GM18867 (cell line): ENCODE measurements around the gene HOXA5.

ENCODE experiments used
- ATAC-seq: cut with Tn5 transposase; IDR thresholded peaks from one replicate; pipeline ENCODE4 v1.9.1; 2021; ENCODE audit warnings: mild to moderate bottlenecking, moderate library complexity; ENCODE audit not compliant: unreplicated experiment

The HOXA5 gene

DNA sequence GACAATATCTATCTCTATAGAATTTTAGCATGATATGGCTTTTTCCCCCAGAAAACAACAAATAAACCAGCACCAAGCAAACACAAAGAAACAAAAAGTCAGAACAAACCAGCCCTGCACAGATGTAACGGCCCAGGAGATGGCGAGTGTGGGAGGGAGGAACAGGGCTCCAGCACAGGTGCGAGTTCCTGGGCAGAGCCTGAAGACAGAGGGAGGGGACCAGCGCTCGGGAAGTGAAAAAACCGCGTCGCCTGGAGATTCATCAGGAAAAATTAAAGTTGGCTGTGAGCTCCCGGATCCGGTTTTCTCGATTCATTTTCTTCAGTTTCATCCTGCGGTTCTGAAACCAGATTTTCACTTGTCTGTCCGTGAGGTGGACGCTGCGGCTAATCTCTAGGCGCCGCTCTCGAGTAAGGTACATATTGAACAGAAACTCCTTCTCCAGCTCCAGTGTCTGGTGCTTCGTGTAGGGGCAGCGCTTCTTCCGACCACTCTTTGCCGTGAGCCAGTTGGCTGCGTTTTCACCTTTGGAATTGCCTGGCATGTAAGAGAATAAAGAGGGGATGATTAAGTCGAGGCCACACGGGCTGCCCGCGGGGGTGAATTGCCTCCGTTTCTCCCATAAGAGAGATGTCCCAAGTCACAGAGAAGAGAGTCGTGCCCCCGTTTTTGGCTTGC is 28.3 kb upstream of the HOXA5 start:
- ATAC-seq: no peak

DNA sequence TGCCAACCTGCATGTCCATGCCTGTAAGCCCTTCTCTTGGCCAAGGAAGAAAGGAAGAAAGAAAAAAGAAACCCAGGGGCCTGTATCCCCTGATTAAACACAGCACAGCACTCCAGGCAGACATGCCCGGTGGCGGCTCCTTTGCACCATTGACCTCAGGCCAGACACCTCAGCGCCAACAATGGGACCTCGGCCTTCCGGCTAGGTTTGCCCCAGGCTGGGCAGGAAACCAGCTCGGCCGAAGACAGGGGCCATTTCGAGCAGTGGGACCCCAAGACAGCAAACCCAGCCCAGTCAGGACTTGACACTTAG is 27.8 kb upstream of the HOXA5 start:
- ATAC-seq: no peak

DNA sequence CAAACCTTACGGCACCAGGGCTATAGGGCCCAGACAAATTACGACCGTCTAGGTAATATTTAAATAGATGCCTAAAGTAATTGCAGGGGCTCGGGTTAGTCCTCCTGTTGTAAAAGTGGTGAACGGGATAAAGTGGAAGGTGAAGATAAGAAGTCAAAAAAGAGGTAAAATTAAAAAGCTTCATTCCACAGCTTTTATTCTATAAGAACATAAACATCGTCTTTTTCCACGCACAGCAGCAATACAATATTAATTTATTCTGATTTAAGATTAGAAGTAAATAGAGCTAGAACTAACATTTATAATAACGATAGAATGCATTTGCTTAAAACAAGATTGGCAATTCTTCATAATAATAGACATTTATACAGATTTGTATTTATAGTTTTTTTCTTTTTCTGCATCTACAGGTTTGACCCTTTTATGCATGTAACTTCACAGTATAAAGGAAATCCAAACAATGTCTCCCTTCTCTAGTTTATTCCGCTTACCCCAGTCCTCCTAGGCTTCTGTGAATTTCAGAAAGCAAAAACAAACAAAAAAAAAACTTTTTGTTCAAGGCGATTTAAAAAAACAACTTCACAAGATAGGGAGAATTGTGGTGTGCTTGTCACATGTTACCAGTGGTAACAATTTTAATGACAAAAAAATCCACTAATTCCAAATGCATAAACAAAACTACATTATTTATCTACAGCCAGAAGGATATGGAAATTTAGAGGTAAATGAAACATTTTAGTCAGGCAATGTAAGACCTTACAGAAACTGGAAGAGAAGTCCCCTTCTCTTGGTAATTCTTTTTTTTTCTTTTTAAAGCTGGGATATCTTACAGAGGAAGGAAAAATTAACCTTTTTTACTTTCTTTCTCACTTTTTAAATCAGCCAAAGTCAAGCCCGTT is 27.2 kb upstream of the HOXA5 start:
- no peak for ATAC-seq

DNA sequence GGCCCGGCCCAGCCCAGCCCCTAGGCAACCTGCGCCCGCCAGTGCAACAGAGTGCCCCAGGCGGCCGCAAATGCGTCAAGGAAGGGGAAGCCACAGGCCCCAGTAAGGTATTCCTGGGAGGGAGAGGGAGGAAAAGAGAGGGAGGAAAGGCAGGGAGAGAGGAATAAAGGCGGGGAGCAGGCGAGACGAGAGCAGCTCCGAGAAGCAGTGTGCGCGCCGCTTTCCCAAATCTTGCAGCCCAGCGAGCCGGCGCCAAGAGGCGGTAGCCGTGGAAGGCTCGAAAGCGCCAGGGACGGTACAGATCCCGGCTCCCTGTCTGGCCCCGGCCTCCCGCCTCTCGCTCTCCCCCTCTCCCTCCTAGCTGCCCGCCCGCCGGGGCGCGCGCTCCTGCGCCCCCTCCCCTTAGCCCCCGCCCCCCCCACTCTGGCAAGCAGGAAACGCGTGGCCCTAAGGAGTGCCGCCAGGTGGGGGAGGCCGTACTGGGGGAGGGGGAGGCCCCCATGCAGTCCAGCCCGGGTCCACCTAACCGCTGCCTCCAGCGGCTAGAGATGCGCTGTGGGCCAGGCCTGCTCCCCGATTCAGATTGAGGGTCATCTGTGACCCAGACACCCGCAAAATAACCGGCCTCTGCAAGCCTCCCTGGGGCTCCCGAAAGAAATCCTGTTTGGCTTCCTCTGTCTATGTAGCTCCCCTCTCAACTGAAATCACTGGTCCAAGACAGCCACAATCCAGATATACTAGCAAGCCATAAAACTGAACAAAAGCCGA is 26.4 kb upstream of the HOXA5 start:
- no peak for ATAC-seq

DNA sequence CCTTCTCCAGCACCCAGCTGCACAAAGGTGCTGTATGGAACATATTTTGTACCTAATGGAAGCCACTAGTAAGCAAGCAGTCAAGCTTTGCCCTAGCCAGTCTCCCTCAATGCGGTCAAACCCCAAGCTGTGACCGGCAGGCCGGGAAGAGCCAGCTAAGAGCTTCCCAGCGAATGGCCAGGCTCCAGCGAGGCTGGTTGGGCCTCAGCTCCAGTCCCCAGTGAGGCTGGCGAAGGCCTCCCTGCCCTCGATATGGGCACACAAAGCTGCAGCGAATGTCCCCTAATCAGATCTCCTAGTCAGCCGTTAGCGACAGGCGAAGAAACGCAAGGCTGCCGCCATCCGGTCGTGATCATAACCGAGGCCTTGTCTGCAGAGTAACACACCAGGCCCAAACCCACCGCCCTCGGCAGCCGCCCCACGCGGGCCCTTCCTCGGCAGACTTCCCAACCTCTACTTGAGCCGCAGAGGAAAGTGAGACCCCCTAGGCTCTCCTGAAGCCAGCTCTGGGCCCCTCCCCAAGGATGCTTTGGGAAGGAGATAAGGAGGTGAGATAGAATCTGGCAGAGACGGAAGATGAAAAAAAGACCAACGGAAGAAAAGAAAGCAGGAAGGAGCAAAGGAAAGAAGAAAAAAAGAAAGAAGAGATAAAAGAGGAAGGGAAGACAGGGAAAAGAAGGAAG is 24.9 kb upstream of the HOXA5 start:
- ATAC-seq: no peak

DNA sequence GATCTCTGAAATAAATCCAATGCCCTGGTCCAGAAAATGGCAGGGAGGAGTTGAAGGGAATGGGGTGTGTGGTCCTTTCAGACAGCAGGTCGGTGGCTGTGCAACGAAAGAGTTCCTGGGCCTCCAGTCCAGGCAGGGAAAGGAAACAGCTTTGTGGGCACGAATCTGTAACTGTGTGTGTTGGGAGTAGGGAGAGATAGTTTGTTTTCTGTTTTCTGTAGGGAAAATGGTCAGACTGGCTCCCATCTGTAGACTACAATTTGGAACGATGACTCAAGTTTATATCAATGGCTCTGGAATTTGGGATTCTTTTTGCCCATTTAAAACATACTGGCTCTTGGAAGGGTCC is 24.4 kb upstream of the HOXA5 start:
- ATAC-seq: no peak

DNA sequence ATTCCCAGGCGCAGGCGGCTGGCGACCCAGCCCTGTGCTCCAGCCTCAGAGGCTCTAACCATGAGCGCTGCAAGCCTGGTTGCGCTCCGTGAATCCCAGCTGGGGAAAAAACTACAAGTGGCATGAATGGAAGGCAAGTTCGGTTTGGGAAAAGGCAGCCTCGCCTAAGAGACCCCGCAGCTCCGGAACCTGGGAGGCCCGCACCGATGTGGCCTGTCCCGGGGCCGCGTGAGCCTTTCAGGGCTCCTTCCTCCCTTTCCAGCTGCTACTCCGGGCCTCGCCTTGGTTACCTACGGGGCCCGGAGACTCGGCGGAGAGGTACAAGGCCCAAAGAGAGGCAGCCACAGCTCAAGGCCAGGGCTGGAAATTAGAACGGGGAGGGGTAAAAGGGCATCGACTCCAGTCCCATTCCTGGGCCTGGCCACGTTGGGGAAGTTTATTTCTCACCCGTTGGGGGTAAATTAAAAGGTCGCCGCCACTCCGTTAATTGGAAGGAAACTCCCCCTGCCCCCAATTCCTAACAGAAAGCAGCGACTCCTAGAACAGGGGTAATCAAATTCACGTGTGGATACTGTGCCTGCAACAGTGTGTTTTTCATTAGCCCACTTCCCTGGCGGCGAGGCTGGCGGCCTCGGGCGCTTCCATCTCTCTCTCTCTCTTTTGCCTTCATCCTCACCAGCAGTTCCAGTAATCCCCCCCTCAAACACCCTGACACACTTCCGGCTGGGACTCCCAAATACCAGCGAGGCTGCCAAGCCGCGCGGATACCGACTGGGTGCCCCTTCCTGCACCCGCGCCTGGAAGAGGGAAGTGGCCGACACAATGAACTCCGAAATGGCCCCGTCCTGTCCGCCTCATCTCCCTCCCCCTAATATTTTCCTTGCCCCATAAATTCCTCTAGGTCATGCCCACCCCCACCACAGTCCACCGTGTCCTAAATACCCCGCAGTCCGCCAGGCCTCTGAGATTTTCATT is 23.3 kb upstream of the HOXA5 start:
- no peak for ATAC-seq

DNA sequence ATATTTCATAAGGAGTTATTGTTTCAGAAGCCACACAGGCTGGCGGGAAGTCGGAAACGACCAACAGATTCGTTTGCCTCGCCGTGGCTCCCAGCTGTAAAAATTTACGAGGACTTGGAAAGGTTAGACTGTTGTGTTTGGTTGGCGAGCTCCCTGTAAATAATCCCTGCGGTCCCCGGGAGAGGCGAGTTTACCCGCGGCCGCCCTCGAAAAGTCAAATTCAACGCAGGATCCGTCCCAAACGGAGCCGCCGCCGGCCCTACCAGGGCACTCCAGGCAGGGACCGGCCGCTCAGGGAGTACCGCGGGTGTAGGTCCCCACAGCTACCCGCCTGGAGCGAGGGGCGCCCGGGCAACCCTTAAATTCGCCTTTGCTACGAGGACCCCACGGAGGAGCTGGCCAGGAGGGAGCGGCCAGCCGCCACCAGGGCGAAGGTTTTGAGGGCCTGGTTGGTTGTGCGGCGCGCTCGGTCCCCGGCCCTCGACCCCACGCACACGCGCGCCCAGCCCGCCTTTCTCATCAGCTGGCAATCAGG is 22.6 kb upstream of the HOXA5 start:
- no peak for ATAC-seq

DNA sequence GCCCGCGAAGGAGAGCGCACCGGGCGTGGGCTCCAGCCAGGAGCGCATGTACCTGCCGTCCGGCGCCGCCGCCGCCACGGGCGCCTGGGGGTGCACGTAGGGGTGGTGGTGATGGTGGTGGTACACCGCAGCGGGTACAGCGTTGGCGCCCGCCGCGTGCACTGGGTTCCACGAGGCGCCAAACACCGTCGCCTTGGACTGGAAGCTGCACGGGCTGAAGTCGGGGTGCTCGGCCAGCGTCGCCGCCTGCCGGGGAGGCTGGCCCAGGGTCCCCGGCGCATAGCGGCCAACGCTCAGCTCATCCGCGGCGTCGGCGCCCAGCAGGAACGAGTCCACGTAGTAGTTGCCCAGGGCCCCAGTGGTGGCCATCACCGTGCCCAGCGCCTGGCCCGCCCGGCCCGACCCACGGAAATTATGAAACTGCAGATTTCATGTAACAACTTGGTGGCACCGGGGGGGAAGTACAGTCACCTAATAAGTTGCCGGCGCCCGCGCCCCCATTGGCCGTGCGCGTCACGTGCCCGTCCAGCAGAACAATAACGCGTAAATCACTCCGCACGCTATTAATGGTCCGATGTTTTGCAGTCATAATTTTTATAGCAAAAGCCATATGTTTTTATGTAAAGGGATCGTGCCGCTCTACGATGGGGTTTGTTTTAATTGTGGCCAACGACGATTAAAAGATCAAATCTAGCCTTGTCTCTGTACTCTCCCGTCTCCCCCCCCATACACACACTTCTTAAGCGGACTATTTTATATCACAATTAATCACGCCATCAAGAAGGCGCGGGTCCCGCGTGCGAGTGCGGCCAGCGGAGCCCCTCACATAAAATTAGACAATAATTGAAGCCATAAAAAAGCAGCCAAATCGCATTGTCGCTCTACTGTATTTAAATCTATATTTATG is 21.9 kb upstream of the HOXA5 start, which contains the start of gene HOXA9:
Gene HOXA9, minus strand, starts transcription at position 449 of the 907 bp plus-strand sequence. Its CDS starts 80 bp downstream, at position 369.
- ATAC-seq: no peak

DNA sequence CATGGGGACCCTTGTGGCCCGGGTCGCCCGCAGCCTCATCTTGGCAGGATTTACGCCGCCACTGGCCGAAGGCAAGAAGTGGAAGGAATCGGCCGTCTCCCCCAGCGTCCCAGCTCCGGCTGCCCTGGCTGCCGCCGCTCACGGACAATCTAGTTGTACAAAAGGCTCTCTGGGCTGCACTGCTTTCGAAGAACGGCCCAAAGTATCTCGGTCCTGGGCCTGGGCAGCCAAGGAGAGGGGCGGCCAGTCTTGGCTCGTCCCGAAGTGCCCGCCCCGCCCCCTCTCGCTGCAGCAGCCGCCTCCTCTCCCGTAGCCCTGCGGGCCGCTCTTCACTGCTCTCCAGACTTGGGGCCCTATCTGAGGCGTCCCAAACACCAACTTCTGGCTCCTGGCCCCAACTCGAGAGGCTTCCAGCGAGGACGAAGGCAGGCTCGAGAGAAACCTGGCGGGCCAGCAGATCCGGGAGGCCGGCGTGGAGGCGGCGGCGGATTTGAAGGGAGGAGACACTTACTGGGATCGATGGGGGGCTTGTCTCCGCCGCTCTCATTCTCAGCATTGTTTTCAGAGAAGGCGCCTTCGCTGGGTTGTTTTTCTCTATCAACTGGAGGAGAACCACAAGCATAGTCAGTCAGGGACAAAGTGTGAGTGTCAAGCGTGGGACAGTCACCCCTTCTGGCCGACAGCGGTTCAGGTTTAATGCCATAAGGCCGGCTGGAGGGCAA is 21.0 kb upstream of the HOXA5 start:
- no peak for ATAC-seq

DNA sequence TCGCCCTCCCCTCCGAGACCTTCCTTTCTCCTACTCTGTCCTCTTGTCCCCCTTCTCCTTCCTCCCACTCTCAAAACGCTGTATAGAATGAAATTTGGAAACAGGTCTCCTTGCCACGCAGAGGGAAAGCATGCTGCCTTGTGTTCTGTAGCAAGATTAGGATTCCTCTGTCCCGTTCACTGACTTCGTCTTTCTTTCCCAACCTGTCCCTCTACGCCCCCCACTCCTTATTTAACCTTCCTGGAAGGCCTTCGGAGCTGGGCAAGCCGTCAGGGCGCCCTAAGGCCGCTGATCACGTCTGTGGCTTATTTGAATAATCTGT is 20.5 kb upstream of the HOXA5 start:
- ATAC-seq: no peak

DNA sequence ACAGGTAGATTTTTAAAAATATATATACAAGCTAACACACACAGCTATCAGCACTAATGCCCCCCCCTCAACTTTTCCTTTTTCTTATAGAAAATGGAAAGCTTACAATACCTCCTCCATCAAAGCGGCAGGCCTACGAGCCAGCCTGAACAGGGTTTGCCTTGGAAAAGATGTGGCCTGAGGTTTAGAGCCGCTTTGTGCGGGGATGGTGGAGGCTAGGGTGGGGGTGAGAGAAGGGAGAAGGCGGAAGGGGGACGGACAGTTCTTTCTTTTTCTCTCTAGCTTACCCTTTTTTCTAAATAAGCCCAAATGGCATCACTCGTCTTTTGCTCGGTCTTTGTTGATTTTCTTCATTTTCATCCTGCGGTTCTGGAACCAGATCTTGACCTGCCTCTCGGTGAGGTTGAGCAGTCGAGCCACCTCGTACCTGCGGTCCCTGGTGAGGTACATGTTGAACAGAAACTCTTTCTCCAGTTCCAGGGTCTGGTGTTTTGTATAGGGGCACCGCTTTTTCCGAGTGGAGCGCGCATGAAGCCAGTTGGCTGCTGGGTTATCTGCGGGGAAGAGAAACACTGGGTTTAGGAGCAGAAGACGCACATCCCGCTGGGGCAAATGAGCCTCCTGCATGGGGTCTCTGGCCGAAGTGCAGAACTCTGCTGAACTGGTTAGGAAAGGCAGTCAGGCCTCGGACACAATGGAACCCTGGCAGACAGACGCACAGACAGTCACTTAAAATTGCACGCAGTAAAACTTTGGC is 20.0 kb upstream of the HOXA5 start:
- ATAC-seq: no peak

DNA sequence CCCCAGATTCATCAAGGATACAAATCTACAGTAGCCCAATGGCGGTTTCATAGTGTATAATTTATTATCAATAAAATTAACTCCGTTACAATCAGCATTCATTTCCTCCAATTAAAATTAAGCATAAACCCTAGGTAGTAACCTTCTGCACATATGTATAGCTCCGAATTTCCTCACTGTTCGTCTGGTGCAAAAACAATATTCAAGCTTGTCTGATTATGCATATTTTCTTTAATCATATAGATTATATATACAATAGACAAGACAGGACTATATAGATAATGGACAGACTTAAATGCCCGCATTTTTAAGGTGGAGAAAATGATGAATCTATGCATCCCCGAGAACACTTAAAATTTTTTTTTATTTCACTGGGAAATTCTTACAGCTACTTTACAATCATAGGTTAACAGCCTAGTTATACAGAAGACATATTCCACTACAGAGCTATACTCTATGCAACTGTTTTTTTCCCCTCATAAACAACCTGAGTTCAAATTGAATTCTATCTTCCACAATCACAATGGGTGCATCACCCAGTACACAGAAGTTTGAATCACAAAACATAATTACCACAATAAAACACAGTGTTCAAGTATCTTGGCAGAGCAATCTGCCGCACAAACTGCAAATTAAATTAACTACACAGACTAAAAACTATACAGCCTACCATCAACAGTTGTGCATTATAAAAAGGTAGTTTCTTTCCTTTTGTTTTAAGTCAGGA is 19.2 kb upstream of the HOXA5 start:
- no peak for ATAC-seq

DNA sequence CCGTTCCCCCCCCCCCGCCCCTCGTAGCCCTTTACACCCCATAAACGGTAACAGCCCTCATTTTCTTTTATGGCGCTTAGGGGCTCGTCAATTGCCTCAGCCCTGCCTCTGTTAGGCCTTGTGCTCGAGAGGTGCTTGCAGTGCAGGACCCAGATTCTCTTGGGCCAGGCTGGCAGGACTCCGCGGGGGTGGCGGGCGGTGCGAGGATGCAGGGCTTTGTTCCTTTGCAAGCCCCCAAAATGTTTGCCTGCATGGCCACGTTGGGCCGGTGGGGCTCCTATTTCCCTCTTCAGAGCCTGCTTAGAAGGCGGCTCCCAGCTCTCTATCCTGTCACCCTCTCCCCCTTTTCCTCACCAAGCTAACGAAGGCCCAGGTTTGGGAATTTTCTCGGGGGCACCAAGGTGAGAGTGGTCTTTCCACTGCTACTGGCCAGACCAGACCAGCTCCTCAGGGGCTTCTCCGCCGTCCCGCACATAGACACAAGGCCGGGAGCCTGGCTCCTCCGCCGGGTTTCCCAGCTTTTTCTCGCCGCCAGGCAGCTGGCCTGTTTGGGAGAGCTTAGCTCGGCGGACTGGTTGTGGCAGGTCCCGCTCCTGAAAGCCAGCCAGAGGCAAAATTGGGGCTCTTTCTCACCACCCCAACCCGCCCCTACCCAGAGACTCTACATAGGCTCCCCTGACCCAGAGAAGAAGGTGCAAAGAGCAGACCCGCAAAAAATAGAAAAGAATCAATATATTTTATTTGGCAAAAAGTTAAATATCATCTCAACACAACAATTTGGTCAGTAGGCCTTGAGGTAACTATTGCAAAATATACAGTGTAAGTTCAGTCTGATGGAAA is 18.5 kb upstream of the HOXA5 start:
- ATAC-seq: no peak

DNA sequence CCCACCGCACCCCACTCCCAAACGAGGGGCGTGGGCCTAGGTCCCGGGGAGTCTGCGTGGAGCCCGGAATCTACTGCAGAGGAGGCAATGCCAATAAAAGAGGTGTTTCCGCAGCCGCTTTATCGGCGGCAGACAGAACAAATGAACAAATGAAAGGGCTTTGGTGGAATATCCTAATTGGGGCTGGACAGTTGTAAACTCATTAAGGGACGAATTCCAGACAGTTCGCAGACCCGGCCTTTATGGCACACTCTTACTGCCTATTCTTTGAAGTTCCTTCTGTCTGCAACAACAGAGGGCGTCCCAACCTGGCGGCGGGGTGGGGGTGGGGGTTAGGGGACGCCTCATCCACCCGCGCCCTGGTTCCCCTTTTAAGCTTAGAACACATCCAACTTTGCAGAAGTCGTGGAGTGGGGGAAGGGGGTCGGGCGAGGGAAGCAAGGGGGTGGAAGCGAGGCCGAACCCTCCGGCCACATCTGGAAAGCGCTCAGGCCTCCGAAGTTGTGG is 17.8 kb upstream of the HOXA5 start:
- ATAC-seq: no peak
